Brain microvascular endothelial cell (primary cell): ENCODE measurements around the gene PDCD5.

Source experiments
- DNase-seq: peaks from one replicate; pipeline ENCODE4 v3.0.0-alpha.2; 2020
- H3K27ac ChIP-seq: fragments of 250-450 bp; sonication (Bioruptor Pico); 2 replicates; pipeline ENCODE4 v1.5.1; 2020; ENCODE audit warnings: mild to moderate bottlenecking, moderate library complexity
- H3K27me3 ChIP-seq: fragments of 250-450 bp; sonication (Bioruptor Pico); replicated peaks from 2 replicates; pipeline ENCODE4 v1.5.1; 2020; ENCODE audit warnings: mild to moderate bottlenecking
- H3K36me3 ChIP-seq: fragments of 250-450 bp; sonication (Bioruptor Pico); replicated peaks from 2 replicates; pipeline ENCODE4 v1.5.1; 2020; ENCODE audit warnings: mild to moderate bottlenecking
- H3K4me3 ChIP-seq: 2 replicates; pipeline ENCODE4 v1.5.1; 2011; ENCODE audit warnings: low read depth, mild to moderate bottlenecking, control low read depth, low read length, moderate library complexity
- CTCF ChIP-seq: IDR thresholded peaks from 2 replicates; pipeline ENCODE4 v1.5.1; 2011; ENCODE audit warnings: low read depth, mild to moderate bottlenecking, moderate library complexity, low read length, control low read depth, inconsistent platforms; ENCODE audit errors: missing control alignments
- in situ Hi-C: cut with HindIII; loops from 2 replicates; pipeline ENCODE4 v1.10.0; 2017; ENCODE audit warnings: low sequenced_read_pairs, low pct_ligation_motif_present

The PDCD5 gene

GRCh38 chr19:32595491-32595890 lies 14.5 kb downstream of the PDCD5 start:
- no peak for DNase-seq
- H3K27ac ChIP-seq = no peak overlapping the region
- in situ Hi-C loops = no loop called here
- H3K36me3 ChIP-seq = peaks cover 53% of the 10 kb centered on the region
- H3K27me3 ChIP-seq = no peaks in the 10 kb centered on the region
- no peak for TF ChIP-seq CTCF
- no peak overlapping the region for H3K4me3 ChIP-seq

GRCh38 chr19:32598022-32598421 lies 17.0 kb downstream of the PDCD5 start:
- in situ Hi-C loops = no loop called here
- Histone ChIP-seq H3K27ac (no peak overlapping the region), H3K4me3 (no peak overlapping the region), H3K36me3 (peaks cover 66% of the 10 kb centered on the region), H3K27me3 (no peaks in the 10 kb centered on the region)
- DNase-seq = no peak
- TF ChIP-seq CTCF = no peak

GRCh38 chr19:32599258-32599657 lies 18.3 kb downstream of the PDCD5 start:
- no peak overlapping the region for H3K27ac ChIP-seq
- H3K27me3 ChIP-seq = no peaks in the 10 kb centered on the region
- in situ Hi-C loops = no loop called here
- no peak for DNase-seq
- no peak overlapping the region for H3K4me3 ChIP-seq
- peaks cover 70% of the 10 kb centered on the region for H3K36me3 ChIP-seq
- no peak for TF ChIP-seq CTCF

- H3K27ac ChIP-seq = no peak overlapping the region
- H3K36me3 ChIP-seq = peaks cover 69% of the 10 kb centered on the region
- no peak overlapping the region for H3K4me3 ChIP-seq
- peak; percentile 79 for TF ChIP-seq CTCF
- in situ Hi-C loops = no loop called here
- no peaks in the 10 kb centered on the region for H3K27me3 ChIP-seq
- DNase-seq = peak; percentile 10
Measured at GRCh38 chr19:32599736-32600157, 18.8 kb downstream of the PDCD5 start.

GRCh38 chr19:32603961-32604360 lies 23.0 kb downstream of the PDCD5 start:
- no peak for TF ChIP-seq CTCF
- H3K27ac ChIP-seq = no peak overlapping the region
- no peaks in the 10 kb centered on the region for H3K27me3 ChIP-seq
- H3K36me3 ChIP-seq = peaks cover 57% of the 10 kb centered on the region
- no peak overlapping the region for H3K4me3 ChIP-seq
- in situ Hi-C loops = no loop called here
- no peak for DNase-seq

GRCh38 chr19:32605544-32605943 lies 24.6 kb downstream of the PDCD5 start:
- Histone ChIP-seq H3K36me3 (peaks cover 55% of the 10 kb centered on the region), H3K27ac (no peak overlapping the region), H3K4me3 (no peak overlapping the region), H3K27me3 (no peaks in the 10 kb centered on the region)
- no peak for DNase-seq
- no peak for TF ChIP-seq CTCF
- in situ Hi-C loops = no loop called here
